Measurements from ENCODE around the gene GFI1.

GFI1 gene

GRCh38 chr1:92487078-92487605, 417 bp upstream of the GFI1 start:
- no peaks in the 10 kb centered on the region for H4K20me1 ChIP-seq (ENCODE audit: insufficient read depth, low read length)
- H3K4me3 ChIP-seq (ENCODE audit: low read length): peak overlapping the region; percentile 90
- peak overlapping the region; percentile 16; the same call in 1 of the 2 replicates for H2AFZ ChIP-seq (ENCODE audit: low read depth, low read length)
- no peak overlapping the region for H3K27ac ChIP-seq (ENCODE audit: low read length)
- no peaks in the 10 kb centered on the region for H3K36me3 ChIP-seq (replicated peaks; ENCODE audit: low read depth, low read length)
- H3K79me2 ChIP-seq (ENCODE audit: low read length): no peaks in the 10 kb centered on the region
- peaks cover 7% of the 10 kb centered on the region for H3K27me3 ChIP-seq (ENCODE audit: low read depth, low read length)
- no peaks in the 10 kb centered on the region for H3K9me3 ChIP-seq (ENCODE audit: insufficient read depth, low read length)
- TF ChIP-seq EZH2phosphoT487 (IDR thresholded peaks at IDR 0.05; ENCODE audit: low read depth) (no peak), CTCF (IDR thresholded peaks at IDR 0.05; ENCODE audit: low read depth, low read length) (no peak; the same call in 1 of the 2 replicates)
- peak overlapping the region; percentile 75; the same call in 1 of the 2 replicates for H3K9ac ChIP-seq (ENCODE audit: low read length)
- peak overlapping the region; percentile 74 for H3K4me2 ChIP-seq (ENCODE audit: low read length)
- H3K4me1 ChIP-seq (ENCODE audit: low read length): peaks cover 6% of the 10 kb centered on the region; the same call in 1 of the 2 replicates

GRCh38 chr1:92485381-92486250, 1.1 kb downstream of the GFI1 start:
- Histone ChIP-seq H3K36me3 (replicated peaks; ENCODE audit: low read depth, low read length) (no peaks in the 10 kb centered on the region), H3K79me2 (ENCODE audit: low read length) (no peaks in the 10 kb centered on the region), H2AFZ (ENCODE audit: low read depth, low read length) (peak overlapping the region; percentile 83; the same call in 1 of the 2 replicates), H3K27ac (ENCODE audit: low read length) (peak overlapping the region; percentile 73), H3K4me3 (ENCODE audit: low read length) (peak overlapping the region; percentile 90), H3K4me1 (ENCODE audit: low read length) (peaks cover 6% of the 10 kb centered on the region; the same call in 1 of the 2 replicates), H3K27me3 (ENCODE audit: low read depth, low read length) (peaks cover 7% of the 10 kb centered on the region), H4K20me1 (ENCODE audit: insufficient read depth, low read length) (no peaks in the 10 kb centered on the region), H3K9me3 (ENCODE audit: insufficient read depth, low read length) (no peaks in the 10 kb centered on the region), H3K9ac (ENCODE audit: low read length) (peak overlapping the region; percentile 75), H3K4me2 (ENCODE audit: low read length) (peak overlapping the region; percentile 87)
- TF ChIP-seq CTCF (IDR thresholded peaks at IDR 0.05; ENCODE audit: low read depth, low read length) (peak; percentile 32; the same call in 1 of the 2 replicates), EZH2phosphoT487 (IDR thresholded peaks at IDR 0.05; ENCODE audit: low read depth) (no peak)

GRCh38 chr1:92484472-92485380, 2.0 kb downstream of the GFI1 start:
- Histone ChIP-seq H3K4me3 (ENCODE audit: low read length) (peak overlapping the region; percentile 90), H3K4me2 (ENCODE audit: low read length) (peak overlapping the region; percentile 87), H3K9me3 (ENCODE audit: insufficient read depth, low read length) (no peaks in the 10 kb centered on the region), H3K79me2 (ENCODE audit: low read length) (no peaks in the 10 kb centered on the region), H2AFZ (ENCODE audit: low read depth, low read length) (peak overlapping the region; percentile 83; the same call in 1 of the 2 replicates), H4K20me1 (ENCODE audit: insufficient read depth, low read length) (no peaks in the 10 kb centered on the region), H3K27ac (ENCODE audit: low read length) (peak overlapping the region; percentile 73), H3K4me1 (ENCODE audit: low read length) (peaks cover 6% of the 10 kb centered on the region; the same call in 1 of the 2 replicates), H3K36me3 (replicated peaks; ENCODE audit: low read depth, low read length) (no peaks in the 10 kb centered on the region), H3K27me3 (ENCODE audit: low read depth, low read length) (peaks cover 7% of the 10 kb centered on the region), H3K9ac (ENCODE audit: low read length) (peak overlapping the region; percentile 75)
- TF ChIP-seq CTCF (IDR thresholded peaks at IDR 0.05; ENCODE audit: low read depth, low read length) (no peak), EZH2phosphoT487 (IDR thresholded peaks at IDR 0.05; ENCODE audit: low read depth) (no peak)

Data from OCI-LY3 (cell line).